22Rv1 (cell line): Measurements from ENCODE around the gene HAO1.

ENCODE experiments used
- CTCF ChIP-seq: fragments of 450-650 bp; IDR thresholded peaks from 2 replicates; pipeline ENCODE4 v1.5.1; 2017; ENCODE audit warnings: mild to moderate bottlenecking
- ZFX ChIP-seq: fragments of 450-650 bp; IDR thresholded peaks from 2 replicates; pipeline ENCODE4 v1.6.1; 2017; ENCODE audit warnings: antibody characterized with exemption, borderline replicate concordance

GRCh38 chr20:7911586-7912330 is 28.5 kb downstream of the HAO1 start:
- no peak for TF ChIP-seq CTCF
- TF ChIP-seq ZFX: no peak
